ENCODE results near the gene CLCA4.

DNA sequence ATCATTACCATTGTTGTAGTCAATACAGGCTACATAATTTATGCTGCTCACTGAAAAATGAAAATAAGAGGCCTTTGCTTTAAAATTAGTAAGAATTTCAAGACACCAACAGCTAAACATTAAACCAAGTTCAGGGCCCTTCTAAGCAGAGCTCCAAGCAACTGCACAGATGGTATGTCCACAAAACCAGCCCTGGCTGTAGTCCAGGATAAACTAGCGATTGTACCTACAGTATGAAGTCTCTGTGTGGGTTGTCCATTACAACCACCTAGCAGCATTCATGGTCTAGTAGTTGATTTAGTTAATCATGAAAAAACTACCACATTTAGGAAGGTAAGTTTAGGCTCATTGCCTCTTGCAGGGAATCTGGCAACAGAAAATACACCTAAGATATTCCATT lies 35.3 kb downstream of the CLCA4 start:
- TF ChIP-seq, protein P1, sequence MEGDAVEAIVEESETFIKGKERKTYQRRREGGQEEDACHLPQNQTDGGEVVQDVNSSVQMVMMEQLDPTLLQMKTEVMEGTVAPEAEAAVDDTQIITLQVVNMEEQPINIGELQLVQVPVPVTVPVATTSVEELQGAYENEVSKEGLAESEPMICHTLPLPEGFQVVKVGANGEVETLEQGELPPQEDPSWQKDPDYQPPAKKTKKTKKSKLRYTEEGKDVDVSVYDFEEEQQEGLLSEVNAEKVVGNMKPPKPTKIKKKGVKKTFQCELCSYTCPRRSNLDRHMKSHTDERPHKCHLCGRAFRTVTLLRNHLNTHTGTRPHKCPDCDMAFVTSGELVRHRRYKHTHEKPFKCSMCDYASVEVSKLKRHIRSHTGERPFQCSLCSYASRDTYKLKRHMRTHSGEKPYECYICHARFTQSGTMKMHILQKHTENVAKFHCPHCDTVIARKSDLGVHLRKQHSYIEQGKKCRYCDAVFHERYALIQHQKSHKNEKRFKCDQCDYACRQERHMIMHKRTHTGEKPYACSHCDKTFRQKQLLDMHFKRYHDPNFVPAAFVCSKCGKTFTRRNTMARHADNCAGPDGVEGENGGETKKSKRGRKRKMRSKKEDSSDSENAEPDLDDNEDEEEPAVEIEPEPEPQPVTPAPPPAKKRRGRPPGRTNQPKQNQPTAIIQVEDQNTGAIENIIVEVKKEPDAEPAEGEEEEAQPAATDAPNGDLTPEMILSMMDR (conservative IDR thresholded peaks at IDR 0.05; ENCODE audit: low read depth, low read length): no peak
- TF ChIP-seq EZH2 (IDR thresholded peaks at IDR 0.05; ENCODE audit: borderline replicate concordance, low read depth, low read length, poor library complexity, severe bottlenecking): no peak

Data from A673 (cell line).